Astrocyte of the spinal cord (primary cell): ENCODE results near the gene EGFLAM.

Experiments
- DNase-seq: peaks from one replicate; pipeline ENCODE4 v3.0.0; 2011; ENCODE audit warnings: low read depth, low spot score
- H3K4me3 ChIP-seq: 2 replicates; pipeline ENCODE4 v1.5.1; 2011; ENCODE audit warnings: low read depth, mild to moderate bottlenecking, low read length, moderate library complexity
- in situ Hi-C: cut with HindIII; loops from 2 replicates; pipeline ENCODE4 v1.10.0; 2017; ENCODE audit warnings: low sequenced_read_pairs
- TF ChIP-seq, protein P1 (sequence below): IDR thresholded peaks from 2 replicates; pipeline ENCODE4 v1.5.1; 2012; ENCODE audit warnings: low read depth, mild to moderate bottlenecking, low read length, inconsistent platforms

EGFLAM gene

GRCh38 chr5:38284384-38284783 is 26.0 kb downstream of the EGFLAM start:
- H3K4me3 ChIP-seq = no peak overlapping the region
- no peak for DNase-seq
- TF ChIP-seq, protein P1, sequence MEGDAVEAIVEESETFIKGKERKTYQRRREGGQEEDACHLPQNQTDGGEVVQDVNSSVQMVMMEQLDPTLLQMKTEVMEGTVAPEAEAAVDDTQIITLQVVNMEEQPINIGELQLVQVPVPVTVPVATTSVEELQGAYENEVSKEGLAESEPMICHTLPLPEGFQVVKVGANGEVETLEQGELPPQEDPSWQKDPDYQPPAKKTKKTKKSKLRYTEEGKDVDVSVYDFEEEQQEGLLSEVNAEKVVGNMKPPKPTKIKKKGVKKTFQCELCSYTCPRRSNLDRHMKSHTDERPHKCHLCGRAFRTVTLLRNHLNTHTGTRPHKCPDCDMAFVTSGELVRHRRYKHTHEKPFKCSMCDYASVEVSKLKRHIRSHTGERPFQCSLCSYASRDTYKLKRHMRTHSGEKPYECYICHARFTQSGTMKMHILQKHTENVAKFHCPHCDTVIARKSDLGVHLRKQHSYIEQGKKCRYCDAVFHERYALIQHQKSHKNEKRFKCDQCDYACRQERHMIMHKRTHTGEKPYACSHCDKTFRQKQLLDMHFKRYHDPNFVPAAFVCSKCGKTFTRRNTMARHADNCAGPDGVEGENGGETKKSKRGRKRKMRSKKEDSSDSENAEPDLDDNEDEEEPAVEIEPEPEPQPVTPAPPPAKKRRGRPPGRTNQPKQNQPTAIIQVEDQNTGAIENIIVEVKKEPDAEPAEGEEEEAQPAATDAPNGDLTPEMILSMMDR = no peak
- in situ Hi-C loops = no loop called here

DNA sequence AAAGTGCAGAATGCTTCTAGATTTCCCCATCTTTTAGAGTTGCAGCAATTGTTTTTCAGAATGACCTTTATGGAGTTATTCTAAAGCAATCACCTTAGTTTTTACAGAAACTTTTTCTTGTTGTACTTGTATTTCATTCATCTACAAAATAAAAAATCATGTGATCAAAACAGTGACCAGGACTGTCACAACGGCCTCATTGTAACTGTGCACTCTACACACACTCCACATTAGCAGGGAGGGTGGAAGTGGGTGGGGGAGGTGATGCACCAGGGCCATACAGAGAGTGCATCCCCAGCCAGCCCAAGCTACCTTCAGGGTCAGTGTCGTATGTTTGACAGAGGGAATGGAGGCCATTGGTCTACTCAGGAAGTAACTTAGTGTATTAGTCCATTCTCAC is 26.9 kb downstream of the EGFLAM start:
- no peak for DNase-seq
- H3K4me3 ChIP-seq = no peak overlapping the region
- in situ Hi-C loops = no loop called here
- TF ChIP-seq, protein P1 = no peak

GRCh38 chr5:38286002-38286401 is 27.6 kb downstream of the EGFLAM start:
- H3K4me3 ChIP-seq = no peak overlapping the region
- no peak for DNase-seq
- in situ Hi-C loops = no loop called here
- TF ChIP-seq, protein P1 = no peak

DNA sequence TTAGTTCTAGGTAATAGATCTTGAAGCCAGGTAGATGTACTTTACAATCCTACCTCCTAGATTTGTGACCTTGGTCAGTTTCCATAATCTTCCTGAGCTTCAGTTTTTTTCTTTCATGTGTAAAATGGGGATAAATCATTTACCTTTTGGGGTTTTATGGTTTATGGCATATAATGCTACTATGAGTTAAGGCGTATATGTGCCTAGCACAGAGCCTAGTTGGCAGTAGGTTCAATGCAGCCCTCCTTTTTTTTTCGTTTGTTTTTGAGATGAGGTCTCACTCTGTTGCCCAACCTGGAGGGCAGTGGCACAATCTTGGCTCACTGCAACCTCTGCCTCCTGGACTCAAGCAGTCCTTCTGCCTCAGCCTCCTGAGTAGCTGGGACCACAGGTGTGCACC is 28.8 kb downstream of the EGFLAM start:
- H3K4me3 ChIP-seq = no peak overlapping the region
- in situ Hi-C loops = no loop called here
- TF ChIP-seq, protein P1 = no peak
- no peak for DNase-seq

GRCh38 chr5:38289457-38289856 is 31.1 kb downstream of the EGFLAM start:
- TF ChIP-seq, protein P1 = no peak
- DNase-seq = no peak
- no peak overlapping the region for H3K4me3 ChIP-seq
- in situ Hi-C loops = no loop called here

DNA sequence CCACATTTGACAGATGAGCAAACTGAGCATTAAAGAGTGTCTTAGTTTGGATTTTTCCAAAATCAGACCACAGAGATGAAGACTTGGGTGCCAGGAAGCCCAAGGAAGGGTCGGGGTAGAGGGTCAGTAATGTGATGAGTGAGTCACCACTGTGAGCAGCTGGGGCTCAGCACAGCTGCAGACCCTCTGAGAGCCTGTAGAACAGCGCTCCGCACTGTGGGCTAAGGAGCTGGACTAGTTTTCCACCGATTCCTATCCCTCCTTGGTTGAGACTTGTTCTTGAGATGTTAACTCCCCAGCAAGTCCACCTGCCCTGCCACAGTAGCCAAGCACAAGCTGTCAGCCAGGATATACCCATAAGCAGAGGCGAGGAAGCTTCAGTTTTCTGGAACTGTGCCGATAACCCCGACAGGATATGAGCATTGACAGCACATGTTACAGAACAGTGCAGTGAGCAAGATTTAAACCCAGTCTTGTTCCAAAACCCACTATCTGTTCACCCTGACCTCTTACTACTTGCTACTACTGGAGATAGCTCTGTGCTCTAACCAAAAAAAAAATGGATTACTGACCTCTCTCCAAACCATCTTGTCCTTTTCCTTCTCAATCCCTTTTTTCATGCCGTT is 31.8 kb downstream of the EGFLAM start:
- H3K4me3 ChIP-seq = no peak overlapping the region
- TF ChIP-seq, protein P1 = no peak
- DNase-seq = no peak
- in situ Hi-C loops = no loop called here
